ENCODE results near the gene GPR161. TPM values are rescaled to one million over a fixed set of nuclear protein-coding genes. Genes with fewer than 3 reads are reported as not detected.
A peak's percentile ranks its signal among the peaks of the same experiment; 100 is the strongest.
"Not testable (repeated sequence)": the region's sequence is repeated elsewhere in the genome, so short reads cannot be mapped to it uniquely, and the experiment has no call there.

Gene GPR161
- polyA plus RNA-seq, result 7.8 to 11.6 TPM (median 9.1 TPM) in 3 replicates
- polyA plus RNA-seq (2011; ENCODE audit: low read depth), result 1.8 TPM
- polyA plus RNA-seq (2011; cell fraction: cytosol; rRNA removed), result 7.9 and 9.2 TPM in 2 replicates
- polyA plus RNA-seq (2011; cell fraction: nucleus; rRNA removed), result 15.0 and 18.0 TPM in 2 replicates
- polyA plus RNA-seq (2012; ENCODE audit: low replicate concordance), result 2.7 and 10.2 TPM in 2 replicates
- polyA minus RNA-seq, result 25.9 to 76.1 TPM (median 26.9 TPM) in 3 replicates
- polyA minus RNA-seq (2011; cell fraction: cytosol; rRNA and poly(A)+ RNA removed), result 15.5 TPM
- 10.8 and 21.3 TPM in 2 replicates for polyA minus RNA-seq (2011; cell fraction: nucleus; rRNA and poly(A)+ RNA removed)

GRCh38 chr1:168136709-168137514, at the start of gene GPR161:
Gene GPR161 (minus strand): TSS chr1:168136930. CDS start chr1:168104850, 32,080 bp downstream.
- no peaks in the 10 kb centered on the region for H4K20me1 ChIP-seq (ENCODE audit: control insufficient read depth, extremely low read depth, insufficient read depth, low read length)
- TF ChIP-seq CTCF (optimal IDR thresholded peaks at IDR 0.05 in 1 of 3, IDR thresholded peaks at IDR 0.05 in 1 of 3, conservative IDR thresholded peaks at IDR 0.05 in 1 of 3; ENCODE audit: extremely low read depth in 1 of 3, insufficient read depth in 2 of 3, low read length in 3 of 3) (no peak), EZH2 (IDR thresholded peaks at IDR 0.05; ENCODE audit: low read length) (no peak)
- no peak within 1 kb of the TSS for H3K27ac ChIP-seq (ENCODE audit: control insufficient read depth, insufficient read depth, low read length)
- peak within 1 kb of the TSS; percentile 96 for H2AFZ ChIP-seq (ENCODE audit: control insufficient read depth, low read length)
- dilution Hi-C loops (cut with MboI; ENCODE audit: extremely low pct_ligation_motif_present, low sequenced_read_pairs), result no loop called here
- no peak for DNase-seq (ENCODE audit: low read depth, low spot score)
- peak within 1 kb of the TSS; percentile 67 for H3K9ac ChIP-seq (ENCODE audit: control insufficient read depth, extremely low read depth, insufficient read depth, low read length)
- H3K4me3 ChIP-seq (ENCODE audit: control insufficient read depth in 2 of 3, extremely low read depth in 1 of 3, insufficient read depth in 2 of 3, low read depth in 1 of 3, low read length in 3 of 3), result peak within 1 kb of the TSS; percentile 57 to 85 (median 81)
- FAIRE-seq, result no peak
- H3K9me3 ChIP-seq (ENCODE audit: control insufficient read depth, low read depth, low read length), result no peaks in the 10 kb centered on the region
- H3K36me3 ChIP-seq (ENCODE audit: control insufficient read depth in 2 of 2, extremely low read depth in 1 of 2, insufficient read depth in 2 of 2, low read length in 2 of 2), result no peaks in the 10 kb centered on the region
- H3K4me1 ChIP-seq (ENCODE audit: control insufficient read depth, extremely low read depth, insufficient read depth, low read length), result peaks cover 15% of the 10 kb centered on the region
- H3K9me1 ChIP-seq (ENCODE audit: control insufficient read depth, extremely low read depth, insufficient read depth, low read length), result no peaks in the 10 kb centered on the region
- H3K79me2 ChIP-seq (ENCODE audit: control insufficient read depth, insufficient read depth, low read length), result no peaks in the 10 kb centered on the region
- peak within 1 kb of the TSS; percentile 99 for H3K4me2 ChIP-seq (ENCODE audit: control insufficient read depth, extremely low read depth, insufficient read depth, low read depth, low read length)
- no peaks in the 10 kb centered on the region for H3K27me3 ChIP-seq (ENCODE audit: control insufficient read depth, extremely low read depth, insufficient read depth, low read length)

GRCh38 chr1:168181063-168181720, 44.5 kb upstream of the GPR161 start:
- H3K79me2 ChIP-seq (ENCODE audit: control insufficient read depth, insufficient read depth, low read length), result peaks cover 46% of the 10 kb centered on the region
- H3K4me1 ChIP-seq (ENCODE audit: control insufficient read depth, extremely low read depth, insufficient read depth, low read length); H2AFZ ChIP-seq (ENCODE audit: control insufficient read depth, low read length); H3K9me1 ChIP-seq (ENCODE audit: control insufficient read depth, extremely low read depth, insufficient read depth, low read length); dilution Hi-C loops (cut with MboI; ENCODE audit: extremely low pct_ligation_motif_present, low sequenced_read_pairs); FAIRE-seq; H3K9ac ChIP-seq (ENCODE audit: control insufficient read depth, extremely low read depth, insufficient read depth, low read length); H3K27me3 ChIP-seq (ENCODE audit: control insufficient read depth, extremely low read depth, insufficient read depth, low read length); H3K27ac ChIP-seq (ENCODE audit: control insufficient read depth, insufficient read depth, low read length); H3K36me3 ChIP-seq (ENCODE audit: control insufficient read depth in 2 of 2, extremely low read depth in 1 of 2, insufficient read depth in 2 of 2, low read length in 2 of 2); H3K4me2 ChIP-seq (ENCODE audit: control insufficient read depth, extremely low read depth, insufficient read depth, low read depth, low read length); H3K4me3 ChIP-seq (ENCODE audit: control insufficient read depth in 2 of 3, extremely low read depth in 1 of 3, insufficient read depth in 2 of 3, low read depth in 1 of 3, low read length in 3 of 3); H3K9me3 ChIP-seq (ENCODE audit: control insufficient read depth, low read depth, low read length); H4K20me1 ChIP-seq (ENCODE audit: control insufficient read depth, extremely low read depth, insufficient read depth, low read length); DNase-seq (ENCODE audit: low read depth, low spot score): not testable (repeated sequence)
